T-helper 2 cell treated with Interferon-gamma antibody and Interleukin-4, amounts not matched to agents 5 μg/mL and 100 μg/mL, for 36 hours (primary cell): ENCODE measurements around the gene AGAP1.

Source experiments
- DNase-seq: peaks from one replicate; pipeline ENCODE4 v3.0.0; 2021; ENCODE audit warnings: low spot score
- H3K27ac Mint-ChIP-seq: one replicate; pipeline ENCODE4 v1.8.0; 2021; ENCODE audit warnings: mild to moderate bottlenecking, mixed read lengths
- H3K27me3 Mint-ChIP-seq: one replicate; pipeline ENCODE4 v1.8.0; 2021; ENCODE audit warnings: low read depth, mixed read lengths
- H3K36me3 Mint-ChIP-seq: one replicate; pipeline ENCODE4 v1.8.0; 2021; ENCODE audit warnings: low read depth, mixed read lengths
- H3K4me1 Mint-ChIP-seq: one replicate; pipeline ENCODE4 v1.8.0; 2021; ENCODE audit warnings: low read depth, mixed read lengths
- H3K4me3 Mint-ChIP-seq: one replicate; pipeline ENCODE4 v1.8.0; 2022; ENCODE audit warnings: mild to moderate bottlenecking, moderate library complexity, mixed read lengths
- H3K9me3 Mint-ChIP-seq: one replicate; pipeline ENCODE4 v1.8.0; 2021; ENCODE audit warnings: mixed read lengths

The AGAP1 gene

GRCh38 chr2:235468978-235469655 is 24.7 kb upstream of the AGAP1 start:
- Mint-ChIP-seq H3K36me3 (no peaks in the 10 kb centered on the region), H3K27me3 (no peaks in the 10 kb centered on the region), H3K9me3 (no peaks in the 10 kb centered on the region), H3K27ac (no peak overlapping the region), H3K4me1 (peaks cover 2% of the 10 kb centered on the region), H3K4me3 (no peak overlapping the region)
- no peak for DNase-seq

GRCh38 chr2:235471186-235471747 is 22.6 kb upstream of the AGAP1 start:
- H3K4me1 Mint-ChIP-seq = peaks cover 2% of the 10 kb centered on the region
- H3K4me3 Mint-ChIP-seq = no peak overlapping the region
- no peaks in the 10 kb centered on the region for H3K27me3 Mint-ChIP-seq
- no peak for DNase-seq
- peaks cover 9% of the 10 kb centered on the region for H3K9me3 Mint-ChIP-seq
- no peak overlapping the region for H3K27ac Mint-ChIP-seq
- H3K36me3 Mint-ChIP-seq = no peaks in the 10 kb centered on the region

GRCh38 chr2:235472443-235472842 is 21.4 kb upstream of the AGAP1 start:
- Mint-ChIP-seq H3K4me1 (peaks cover 2% of the 10 kb centered on the region), H3K9me3 (peaks cover 9% of the 10 kb centered on the region), H3K36me3 (no peaks in the 10 kb centered on the region), H3K27ac (no peak overlapping the region), H3K4me3 (no peak overlapping the region), H3K27me3 (no peaks in the 10 kb centered on the region)
- no peak for DNase-seq

- peaks cover 9% of the 10 kb centered on the region for H3K9me3 Mint-ChIP-seq
- H3K27me3 Mint-ChIP-seq = no peaks in the 10 kb centered on the region
- H3K36me3 Mint-ChIP-seq = no peaks in the 10 kb centered on the region
- DNase-seq = no peak
- no peak overlapping the region for H3K4me3 Mint-ChIP-seq
- H3K4me1 Mint-ChIP-seq = no peaks in the 10 kb centered on the region
- H3K27ac Mint-ChIP-seq = no peak overlapping the region
These were observed 15.2 kb upstream of the AGAP1 start for GRCh38 chr2:235478609-235479008.

- no peaks in the 10 kb centered on the region for H3K27me3 Mint-ChIP-seq
- H3K36me3 Mint-ChIP-seq = no peaks in the 10 kb centered on the region
- no peak overlapping the region for H3K27ac Mint-ChIP-seq
- H3K9me3 Mint-ChIP-seq = peaks cover 9% of the 10 kb centered on the region
- no peaks in the 10 kb centered on the region for H3K4me1 Mint-ChIP-seq
- H3K4me3 Mint-ChIP-seq = no peak overlapping the region
- DNase-seq = no peak
These were observed 14.2 kb upstream of the AGAP1 start for GRCh38 chr2:235479604-235480003.

- no peaks in the 10 kb centered on the region for H3K36me3 Mint-ChIP-seq
- no peak overlapping the region for H3K4me3 Mint-ChIP-seq
- H3K4me1 Mint-ChIP-seq = no peaks in the 10 kb centered on the region
- H3K27me3 Mint-ChIP-seq = no peaks in the 10 kb centered on the region
- H3K9me3 Mint-ChIP-seq = peaks cover 5% of the 10 kb centered on the region
- no peak for DNase-seq
- H3K27ac Mint-ChIP-seq = no peak overlapping the region
These were observed 13.2 kb upstream of the AGAP1 start for GRCh38 chr2:235480614-235481013.

GRCh38 chr2:235483313-235483712 is 10.5 kb upstream of the AGAP1 start:
- Mint-ChIP-seq H3K9me3 (no peaks in the 10 kb centered on the region), H3K4me3 (no peak overlapping the region), H3K4me1 (no peaks in the 10 kb centered on the region), H3K27me3 (peaks cover 4% of the 10 kb centered on the region), H3K27ac (no peak overlapping the region), H3K36me3 (no peaks in the 10 kb centered on the region)
- DNase-seq = no peak

GRCh38 chr2:235485362-235485761 is 8.5 kb upstream of the AGAP1 start:
- H3K4me3 Mint-ChIP-seq = no peak overlapping the region
- no peaks in the 10 kb centered on the region for H3K36me3 Mint-ChIP-seq
- H3K9me3 Mint-ChIP-seq = no peaks in the 10 kb centered on the region
- no peaks in the 10 kb centered on the region for H3K4me1 Mint-ChIP-seq
- H3K27me3 Mint-ChIP-seq = peaks cover 9% of the 10 kb centered on the region
- H3K27ac Mint-ChIP-seq = no peak overlapping the region
- no peak for DNase-seq

GRCh38 chr2:235486729-235487128 is 7.1 kb upstream of the AGAP1 start:
- DNase-seq = no peak
- Mint-ChIP-seq H3K4me1 (no peaks in the 10 kb centered on the region), H3K27ac (no peak overlapping the region), H3K36me3 (no peaks in the 10 kb centered on the region), H3K9me3 (no peaks in the 10 kb centered on the region), H3K4me3 (no peak overlapping the region), H3K27me3 (peaks cover 20% of the 10 kb centered on the region)

GRCh38 chr2:235489897-235490296 is 3.9 kb upstream of the AGAP1 start:
- H3K27ac Mint-ChIP-seq = no peak overlapping the region
- peaks cover 39% of the 10 kb centered on the region for H3K27me3 Mint-ChIP-seq
- no peaks in the 10 kb centered on the region for H3K9me3 Mint-ChIP-seq
- no peak overlapping the region for H3K4me3 Mint-ChIP-seq
- no peak for DNase-seq
- peaks cover 2% of the 10 kb centered on the region for H3K36me3 Mint-ChIP-seq
- H3K4me1 Mint-ChIP-seq = peaks cover 2% of the 10 kb centered on the region

- no peak for DNase-seq
- Mint-ChIP-seq H3K27me3 (peaks cover 59% of the 10 kb centered on the region), H3K36me3 (peaks cover 2% of the 10 kb centered on the region), H3K27ac (no peak overlapping the region), H3K4me1 (peaks cover 6% of the 10 kb centered on the region), H3K9me3 (no peaks in the 10 kb centered on the region), H3K4me3 (peak overlapping the region; percentile 88)
These were observed 946 bp upstream of the AGAP1 start for GRCh38 chr2:235492850-235493344.

GRCh38 chr2:235493402-235493774 is 455 bp upstream of the AGAP1 start:
- peaks cover 2% of the 10 kb centered on the region for H3K36me3 Mint-ChIP-seq
- no peaks in the 10 kb centered on the region for H3K9me3 Mint-ChIP-seq
- no peak overlapping the region for H3K27ac Mint-ChIP-seq
- H3K4me1 Mint-ChIP-seq = peaks cover 6% of the 10 kb centered on the region
- H3K4me3 Mint-ChIP-seq = peak overlapping the region; percentile 88
- H3K27me3 Mint-ChIP-seq = peaks cover 63% of the 10 kb centered on the region
- no peak for DNase-seq

GRCh38 chr2:235494716-235495372 is 1.0 kb downstream of the AGAP1 start:
- no peak for DNase-seq
- peaks cover 72% of the 10 kb centered on the region for H3K27me3 Mint-ChIP-seq
- H3K9me3 Mint-ChIP-seq = no peaks in the 10 kb centered on the region
- H3K27ac Mint-ChIP-seq = no peak overlapping the region
- H3K4me3 Mint-ChIP-seq = no peak overlapping the region
- peaks cover 6% of the 10 kb centered on the region for H3K4me1 Mint-ChIP-seq
- H3K36me3 Mint-ChIP-seq = peaks cover 2% of the 10 kb centered on the region

- no peak for DNase-seq
- H3K36me3 Mint-ChIP-seq = peaks cover 2% of the 10 kb centered on the region
- peaks cover 6% of the 10 kb centered on the region for H3K4me1 Mint-ChIP-seq
- H3K27ac Mint-ChIP-seq = no peak overlapping the region
- no peaks in the 10 kb centered on the region for H3K9me3 Mint-ChIP-seq
- H3K4me3 Mint-ChIP-seq = peak overlapping the region; percentile 32
- peaks cover 68% of the 10 kb centered on the region for H3K27me3 Mint-ChIP-seq
These were observed 1.8 kb downstream of the AGAP1 start for GRCh38 chr2:235495373-235496238.
